GM12878 (cell line): ENCODE results near the gene SLC4A8.

Source experiments
- BCL3 ChIP-seq: IDR thresholded peaks from 2 replicates; pipeline ENCODE4 v1.6.1; 2011; ENCODE audit warnings: borderline replicate concordance, low read depth, mild to moderate bottlenecking, moderate library complexity, low read length; ENCODE audit not compliant: insufficient read depth, poor library complexity, severe bottlenecking
- CEBPB ChIP-seq, 2 experiments: fragments of 150-350 bp in 1 of 2; IDR thresholded peaks; 2 replicates each; pipeline ENCODE4 v1.6.1; 2012 to 2014; ENCODE audit warnings: low read depth in 2 of 2, low read length in 2 of 2, borderline replicate concordance in 1 of 2, inconsistent platforms in 1 of 2
- IRF3 ChIP-seq: fragments of 450-650 bp; IDR thresholded peaks from 2 replicates; pipeline ENCODE4 v1.6.1; 2014; ENCODE audit warnings: mild to moderate bottlenecking
- PBX3 ChIP-seq: IDR thresholded peaks from 2 replicates; pipeline ENCODE4 v1.6.1; 2011; ENCODE audit warnings: mild to moderate bottlenecking, low read depth, low read length, moderate library complexity; ENCODE audit not compliant: insufficient replicate concordance

- no peak for TF ChIP-seq CEBPB (IDR thresholded peaks at IDR 0.05; ENCODE audit: borderline replicate concordance in 1 of 2, low read depth in 2 of 2, low read length in 2 of 2)
- no peak for TF ChIP-seq IRF3
- no peak for TF ChIP-seq BCL3
- TF ChIP-seq PBX3, result no peak
Observed at GRCh38 chr12:51388069-51388799, 36.4 kb upstream of the SLC4A8 start.
